Activated gamma-delta T cell (primary cell): ENCODE data around the gene TTLL5.

ENCODE experiments used
- DNase-seq: peaks from one replicate; lab custom pipeline; 2025; lab: John Stamatoyannopoulos, UW

The TTLL5 gene

GRCh38 chr14:75993567-75994041 is 332.6 kb downstream of the TTLL5 start:
- no peak for DNase-seq

DNA sequence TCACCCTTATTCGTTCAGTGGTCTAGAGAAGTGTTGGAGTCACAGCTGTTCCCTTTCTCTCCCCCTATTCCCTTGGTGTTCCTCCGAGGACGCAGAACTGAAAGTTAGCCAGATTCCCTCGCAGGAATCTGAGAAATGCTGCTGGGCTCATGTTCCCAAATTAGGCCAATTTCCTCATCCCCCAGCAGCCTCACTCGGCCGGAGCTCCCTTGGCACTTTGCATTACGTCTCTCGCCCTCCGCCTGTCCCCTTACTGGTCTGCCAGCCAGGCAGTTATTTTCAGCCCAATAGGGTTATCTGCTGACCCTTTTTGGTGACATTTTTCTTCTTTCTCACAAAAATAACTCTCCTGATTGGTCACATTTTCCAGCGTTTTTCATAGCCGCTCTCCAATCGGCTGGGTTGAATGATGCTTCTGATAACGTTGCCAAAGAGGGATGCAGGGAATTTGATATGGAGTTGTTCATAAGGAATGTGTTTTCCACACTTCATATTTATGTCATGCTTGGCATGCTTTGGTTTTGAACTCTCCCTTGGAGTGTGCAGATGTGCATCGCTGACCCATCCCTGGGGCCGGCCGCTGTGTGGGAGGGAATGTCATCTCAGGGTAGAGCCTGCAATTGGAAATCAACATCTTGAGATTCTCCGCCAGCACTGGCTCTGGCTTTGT is 334.5 kb downstream of the TTLL5 start:
- no peak for DNase-seq

- no peak for DNase-seq
Observed at GRCh38 chr14:75996488-75996887, 335.4 kb downstream of the TTLL5 start.

GRCh38 chr14:75999511-76000190 is 338.6 kb downstream of the TTLL5 start:
- no peak for DNase-seq

- no peak for DNase-seq
Observed at GRCh38 chr14:76002383-76002782, 341.3 kb downstream of the TTLL5 start.
